ENCODE measurements around the gene DNAH8.

DNAH8 gene

DNA sequence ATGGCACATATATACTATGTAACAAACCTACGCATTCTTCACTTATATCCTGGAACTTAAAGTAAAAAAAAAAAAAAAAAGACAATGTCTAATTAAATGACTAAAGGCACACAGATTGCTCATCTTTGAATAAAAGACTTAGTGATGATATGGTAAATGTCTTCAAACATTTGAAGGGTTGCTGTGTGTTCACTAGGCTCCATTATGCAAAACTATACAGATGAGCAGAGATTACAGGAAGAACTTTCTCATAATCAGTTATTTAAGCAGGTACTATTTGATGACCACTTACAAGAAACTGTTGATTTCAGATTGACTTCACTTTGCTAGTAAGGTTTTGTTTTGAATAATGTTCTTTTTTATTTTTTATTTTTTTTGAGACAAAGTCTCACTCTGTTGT, 34.4 kb downstream of the DNAH8 start:
- no peak for DNase-seq
- TF ChIP-seq GATA1 (IDR thresholded peaks at IDR 0.05; ENCODE audit: low read depth, low read length), result no peak
- no peak for TF ChIP-seq POLR2A (IDR thresholded peaks at IDR 0.05; ENCODE audit: low read length)

DNA sequence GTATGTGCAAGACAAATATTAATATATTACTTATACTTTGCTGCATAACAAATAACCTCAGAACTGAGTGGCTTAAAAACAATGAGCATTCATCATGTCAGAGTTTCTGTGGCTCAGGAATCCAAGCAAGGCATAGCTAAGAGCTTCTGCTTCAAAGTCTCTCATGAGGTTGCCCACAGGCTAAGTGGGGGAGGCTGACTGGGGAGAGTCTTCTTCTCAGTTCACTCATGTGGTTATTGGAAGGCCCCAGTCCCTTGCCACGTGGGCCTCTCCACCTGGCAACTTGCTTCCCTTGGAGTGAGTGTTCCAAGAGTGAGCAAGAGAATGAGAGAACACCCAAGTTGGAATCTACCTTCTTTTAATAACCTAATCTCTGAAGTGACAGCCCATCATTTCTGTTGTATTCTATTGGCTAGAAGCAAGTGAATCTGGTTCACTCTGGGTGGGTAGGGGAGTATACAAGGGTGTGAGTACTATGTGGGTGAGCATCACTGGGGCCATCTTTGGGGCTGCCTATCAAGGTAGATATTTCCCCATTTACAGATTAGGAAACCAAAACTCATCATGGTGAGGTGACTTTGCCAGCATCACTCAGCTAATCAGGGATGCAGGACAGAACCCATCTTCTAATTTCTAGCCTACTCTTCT, 36.0 kb downstream of the DNAH8 start:
- TF ChIP-seq POLR2A (IDR thresholded peaks at IDR 0.05; ENCODE audit: low read length), result no peak
- no peak for TF ChIP-seq GATA1 (IDR thresholded peaks at IDR 0.05; ENCODE audit: low read depth, low read length)
- DNase-seq, result no peak

DNA sequence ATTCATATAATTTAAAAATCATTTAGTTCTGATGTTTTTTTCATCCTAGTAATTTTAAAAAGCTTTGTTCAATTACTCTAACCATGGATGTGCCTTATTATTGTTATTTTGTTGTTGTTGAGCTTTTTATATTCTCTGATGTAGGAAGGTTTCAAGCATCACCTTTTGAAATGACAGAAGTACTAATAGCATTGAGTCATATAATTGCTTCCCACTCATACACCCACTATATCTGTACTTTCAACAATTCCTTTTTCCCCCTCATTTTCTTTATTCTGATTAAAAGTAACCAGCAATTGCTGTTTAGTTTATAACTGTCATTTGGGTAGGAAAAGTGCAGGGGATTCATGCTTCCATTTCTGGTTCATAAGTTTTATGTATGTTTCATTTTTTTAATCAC, 38.6 kb downstream of the DNAH8 start:
- TF ChIP-seq POLR2A (IDR thresholded peaks at IDR 0.05; ENCODE audit: low read length) (no peak), GATA1 (IDR thresholded peaks at IDR 0.05; ENCODE audit: low read depth, low read length) (no peak)
- no peak for DNase-seq

DNA sequence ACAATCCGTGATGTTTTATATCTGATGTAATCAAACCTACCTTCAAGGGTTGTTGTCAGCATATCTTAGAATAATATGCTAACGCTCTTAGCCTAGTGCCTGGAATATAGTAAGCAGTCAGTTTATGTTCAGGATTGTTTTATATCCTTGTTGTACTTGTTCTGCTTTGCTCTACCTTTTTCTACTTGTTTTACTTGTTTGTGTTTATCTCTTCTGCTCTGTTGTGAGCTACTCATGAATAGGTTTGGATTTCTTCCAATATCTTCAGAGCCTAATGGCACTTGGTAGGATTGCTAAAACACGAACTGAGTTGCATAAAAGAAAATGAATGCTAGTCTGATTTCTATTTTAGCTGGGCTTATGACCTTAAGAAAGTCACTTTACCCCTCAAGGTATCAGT, 40.1 kb downstream of the DNAH8 start:
- no peak for DNase-seq
- no peak for TF ChIP-seq POLR2A (IDR thresholded peaks at IDR 0.05; ENCODE audit: low read length)
- TF ChIP-seq GATA1 (IDR thresholded peaks at IDR 0.05; ENCODE audit: low read depth, low read length), result no peak

DNA sequence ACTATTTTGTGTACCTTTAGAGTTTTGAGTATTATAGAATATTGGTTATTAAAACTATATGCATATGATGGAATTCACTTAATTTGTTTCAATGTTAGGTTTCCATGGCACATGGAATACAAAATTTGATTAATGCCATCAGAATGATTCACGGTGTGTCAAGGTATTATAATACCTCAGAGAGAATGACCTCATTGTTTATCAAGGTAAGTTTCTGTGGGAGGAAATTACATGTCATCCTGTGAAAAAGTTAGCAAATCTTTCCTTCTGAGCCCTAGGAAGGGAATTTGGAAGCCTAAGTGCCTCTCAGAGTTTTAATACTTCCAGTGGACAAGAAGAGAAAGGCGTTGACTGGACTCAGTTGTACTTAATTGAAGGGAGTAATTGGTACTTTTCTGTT, 40.8 kb downstream of the DNAH8 start:
- no peak for DNase-seq

DNA sequence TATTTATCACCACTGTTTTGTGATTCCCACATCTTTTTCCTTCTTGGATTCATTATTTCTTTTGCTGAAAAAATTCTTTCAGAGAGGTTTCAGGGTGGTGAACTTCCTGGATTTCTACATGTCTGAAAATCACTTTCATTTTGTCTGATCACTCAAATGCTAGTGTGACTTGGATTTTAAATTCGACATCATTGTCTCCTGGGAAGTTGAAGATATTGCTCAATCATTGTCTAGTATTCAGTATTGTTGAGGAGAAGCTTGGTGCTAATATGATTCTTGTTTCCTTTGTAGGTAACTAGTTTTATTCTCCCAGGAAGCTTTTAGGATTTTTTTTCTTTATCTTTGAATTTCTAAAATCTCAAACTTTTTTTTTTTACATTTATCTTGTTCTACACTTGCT, 45.0 kb downstream of the DNAH8 start:
- no peak for DNase-seq
- TF ChIP-seq POLR2A (IDR thresholded peaks at IDR 0.05; ENCODE audit: low read length) (no peak), GATA1 (IDR thresholded peaks at IDR 0.05; ENCODE audit: low read depth, low read length) (no peak)

More for the DNA sequence above, 40.8 kb downstream of the DNAH8 start:
- TF ChIP-seq POLR2A (IDR thresholded peaks at IDR 0.05; ENCODE audit: low read length) (no peak), GATA1 (IDR thresholded peaks at IDR 0.05; ENCODE audit: low read depth, low read length) (no peak)

DNA sequence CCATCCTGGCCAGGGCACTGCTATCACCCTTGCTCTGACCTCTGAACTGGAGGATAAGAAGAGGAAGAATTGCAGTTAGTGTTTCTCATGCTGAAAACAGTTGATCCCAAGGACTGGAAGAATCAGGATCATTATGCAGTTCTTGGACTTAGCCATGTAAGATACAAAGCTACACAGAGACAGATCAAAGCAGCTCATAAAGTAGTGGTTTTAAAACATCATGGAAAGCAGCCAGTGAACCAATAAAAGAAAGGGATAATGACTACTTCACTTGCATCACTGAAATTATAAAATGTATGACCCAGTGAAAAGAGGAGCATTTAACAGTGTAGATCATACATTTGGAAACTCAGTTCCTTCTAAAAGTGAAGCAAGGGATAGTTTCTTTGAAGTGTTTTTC, 47.7 kb downstream of the DNAH8 start:
- no peak for DNase-seq
- TF ChIP-seq GATA1 (IDR thresholded peaks at IDR 0.05; ENCODE audit: low read depth, low read length) (no peak), POLR2A (IDR thresholded peaks at IDR 0.05; ENCODE audit: low read length) (no peak)

DNA sequence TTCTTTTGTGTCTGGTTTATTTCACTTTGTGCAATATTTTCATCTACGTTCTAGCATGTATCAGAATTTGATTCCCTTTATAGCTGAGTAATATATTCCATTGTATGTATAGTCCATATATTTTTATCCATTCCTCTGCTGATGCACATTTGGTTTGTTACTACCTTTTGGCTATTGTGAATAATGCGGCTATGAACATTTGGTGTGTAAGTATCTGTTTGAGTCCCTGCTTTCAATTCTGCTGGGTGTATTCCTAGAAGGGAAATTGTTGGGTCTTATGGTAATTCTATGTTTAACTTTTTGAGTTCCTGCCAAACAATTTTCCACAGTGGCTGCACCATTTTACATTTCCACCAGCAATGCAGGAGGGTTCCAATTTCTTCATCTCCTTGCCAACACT, 52.4 kb downstream of the DNAH8 start:
- TF ChIP-seq POLR2A (IDR thresholded peaks at IDR 0.05; ENCODE audit: low read length) (no peak), GATA1 (IDR thresholded peaks at IDR 0.05; ENCODE audit: low read depth, low read length) (no peak)
- no peak for DNase-seq

DNA sequence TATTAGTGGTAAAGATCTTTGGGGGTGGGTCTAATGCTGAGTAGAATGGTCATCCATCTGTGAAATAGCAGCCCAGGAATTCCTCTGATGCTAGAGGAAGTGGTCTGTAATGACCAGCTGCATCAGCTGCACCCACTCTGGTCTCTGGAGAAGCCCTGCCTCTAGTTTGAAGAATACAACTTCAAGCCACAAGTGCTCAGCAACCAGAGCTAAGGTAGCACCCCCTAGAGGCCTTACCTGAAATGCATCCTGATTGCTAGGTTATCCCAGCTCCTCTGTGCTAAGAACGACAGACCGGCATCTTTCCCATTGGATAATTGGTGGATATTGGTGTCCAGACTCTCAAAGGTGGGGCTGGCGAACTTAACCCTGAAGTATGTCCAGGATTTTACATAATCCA, 58.2 kb downstream of the DNAH8 start:
- TF ChIP-seq POLR2A (IDR thresholded peaks at IDR 0.05; ENCODE audit: low read length) (no peak), GATA1 (IDR thresholded peaks at IDR 0.05; ENCODE audit: low read depth, low read length) (no peak)
- peak in 1 of 2 experiments; percentile 25 for DNase-seq

DNA sequence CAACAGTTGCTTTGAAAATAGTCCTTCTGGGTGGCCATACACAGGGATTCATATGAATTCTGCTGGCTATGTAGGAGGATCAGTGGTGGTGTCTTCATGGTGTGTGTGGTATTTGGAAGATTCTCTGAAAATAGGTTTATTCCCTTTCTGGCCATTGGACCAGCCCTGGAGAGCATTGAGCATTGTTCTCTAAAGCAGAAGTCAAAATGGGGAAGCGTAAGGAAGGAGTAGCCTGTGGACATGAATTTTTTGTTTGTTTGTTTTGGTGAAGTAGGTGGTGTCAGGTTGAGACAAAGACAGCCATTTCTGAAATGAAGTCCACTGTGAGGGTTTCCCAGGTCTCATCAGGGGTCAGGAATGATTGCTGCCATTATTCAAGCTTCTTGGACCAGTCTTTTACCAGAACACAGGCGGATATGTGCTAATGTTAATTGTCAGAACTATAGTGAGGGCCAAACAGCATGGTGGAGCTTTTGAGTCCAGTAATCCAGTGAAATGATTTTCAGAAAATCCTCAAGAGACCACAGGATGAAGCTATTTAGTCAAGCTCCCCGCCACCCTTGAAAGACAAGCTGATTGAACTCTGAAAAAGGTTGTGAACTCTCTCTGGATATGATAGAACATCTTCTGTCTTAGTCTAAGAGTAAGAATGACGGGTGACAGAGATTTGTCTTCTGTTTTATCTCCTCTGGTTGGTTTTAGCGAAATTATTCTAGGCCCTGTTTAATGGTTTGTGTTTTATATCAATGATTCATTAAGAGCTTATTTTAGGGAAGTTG, 60.0 kb downstream of the DNAH8 start:
- TF ChIP-seq POLR2A (IDR thresholded peaks at IDR 0.05; ENCODE audit: low read length) (no peak), GATA1 (IDR thresholded peaks at IDR 0.05; ENCODE audit: low read depth, low read length) (no peak)
- DNase-seq, result no peak

DNA sequence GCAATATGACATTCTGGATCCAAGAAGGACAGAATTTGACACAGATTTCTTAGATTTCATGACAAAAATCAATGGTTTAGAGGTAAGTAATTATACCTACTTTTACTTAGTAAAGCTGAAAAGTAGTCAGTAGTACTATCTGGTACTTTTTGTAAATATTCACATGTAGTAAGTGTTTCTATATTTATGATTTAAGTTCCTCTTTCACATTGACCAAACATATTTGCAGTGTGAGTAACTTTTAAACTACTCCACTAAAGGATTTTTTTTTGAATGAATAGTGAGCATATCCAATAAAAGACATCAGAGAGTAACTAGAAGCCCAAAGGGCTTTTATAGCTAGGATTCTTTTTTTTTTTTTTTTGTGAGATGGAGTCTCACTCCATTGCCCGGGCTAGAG, 60.8 kb downstream of the DNAH8 start:
- DNase-seq, result no peak
- TF ChIP-seq POLR2A (IDR thresholded peaks at IDR 0.05; ENCODE audit: low read length) (no peak), GATA1 (IDR thresholded peaks at IDR 0.05; ENCODE audit: low read depth, low read length) (no peak)

DNA sequence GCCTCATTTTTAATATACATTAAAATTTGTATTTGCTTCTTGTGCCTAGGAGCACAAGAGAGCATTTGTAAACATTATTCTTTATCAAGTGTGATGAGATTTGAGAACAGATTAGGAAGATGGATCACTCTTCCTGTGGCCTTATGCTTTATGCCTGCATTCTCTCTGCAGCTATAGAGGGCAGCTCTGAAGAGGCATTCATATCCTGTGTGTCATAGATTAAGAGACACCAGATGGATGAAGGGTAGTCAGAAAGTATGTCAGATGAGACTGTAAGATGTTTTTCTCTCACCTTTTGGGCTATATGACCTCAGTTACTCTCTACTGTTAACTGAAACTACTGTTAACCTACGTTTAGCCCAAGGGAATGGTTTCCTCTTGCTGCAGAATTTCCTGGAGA, 61.4 kb downstream of the DNAH8 start:
- no peak for DNase-seq
- TF ChIP-seq POLR2A (IDR thresholded peaks at IDR 0.05; ENCODE audit: low read length) (no peak), GATA1 (IDR thresholded peaks at IDR 0.05; ENCODE audit: low read depth, low read length) (no peak)

DNA sequence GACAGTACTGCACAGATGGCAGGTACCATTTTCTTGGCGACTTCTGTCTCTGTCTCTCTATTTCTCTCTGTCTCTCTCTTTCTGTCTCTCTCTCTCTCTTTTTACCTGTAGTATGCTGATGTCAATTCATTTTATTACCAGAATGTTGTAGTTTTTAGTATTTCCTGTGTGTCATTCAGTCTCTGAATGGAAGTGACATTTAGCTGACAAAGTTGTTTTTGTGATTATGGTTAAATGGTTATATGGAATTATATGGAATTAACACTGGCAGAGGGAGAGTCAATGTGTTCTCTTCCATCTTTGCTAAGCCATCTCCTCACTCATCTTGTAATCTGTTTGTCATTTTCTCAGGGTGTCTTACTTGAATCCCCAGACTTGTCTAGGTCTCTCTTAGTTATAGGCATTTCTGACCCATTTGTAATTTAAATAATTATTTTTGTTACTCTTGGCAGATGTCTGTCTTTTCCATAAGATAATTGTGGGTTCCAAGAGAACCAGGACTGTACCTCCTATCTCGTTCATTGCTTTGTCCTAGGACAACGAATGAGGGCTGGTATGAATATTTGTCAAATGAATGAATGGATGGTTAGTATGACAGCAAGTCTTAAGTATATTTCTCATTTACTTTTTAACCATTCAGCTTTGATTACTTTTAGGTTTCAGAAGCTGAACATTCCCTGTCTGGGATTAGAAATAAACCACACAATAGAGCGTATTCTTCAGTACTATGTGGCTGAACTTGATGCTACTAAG, 64.4 kb downstream of the DNAH8 start:
- DNase-seq, result no peak
- TF ChIP-seq POLR2A (IDR thresholded peaks at IDR 0.05; ENCODE audit: low read length) (no peak), GATA1 (IDR thresholded peaks at IDR 0.05; ENCODE audit: low read depth, low read length) (no peak)

DNA sequence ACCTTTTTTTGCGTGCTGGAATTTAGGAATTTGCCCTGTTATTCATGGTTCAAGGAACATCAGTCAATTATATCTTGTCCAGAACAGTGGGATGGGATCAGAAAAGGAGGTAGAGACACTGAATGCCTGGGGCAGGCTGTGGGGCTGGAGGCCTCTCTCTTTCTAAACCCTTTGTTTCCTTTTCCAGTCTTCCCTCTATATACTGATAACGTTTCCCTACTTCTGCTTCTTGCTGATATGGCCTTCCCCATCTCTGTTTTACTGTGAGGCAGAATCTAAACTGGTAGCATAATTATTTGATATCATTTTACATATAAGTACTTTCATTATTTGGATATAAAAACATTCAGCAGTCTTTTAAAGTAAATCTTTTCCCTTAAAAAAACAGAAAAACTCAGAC, 67.5 kb downstream of the DNAH8 start:
- no peak for DNase-seq
- TF ChIP-seq POLR2A (IDR thresholded peaks at IDR 0.05; ENCODE audit: low read length) (no peak), GATA1 (IDR thresholded peaks at IDR 0.05; ENCODE audit: low read depth, low read length) (no peak)
